GM20000 (cell line): ENCODE data around the gene GRK2.

ENCODE experiments used
- DNase-seq: peaks from one replicate; pipeline ENCODE4 v3.0.0; 2012; ENCODE audit warnings: low spot score
- TF ChIP-seq, protein P1 (sequence below): IDR thresholded peaks from 2 replicates; pipeline ENCODE4 v1.5.1; 2012; ENCODE audit warnings: mild to moderate bottlenecking, control low read depth; ENCODE audit errors: extremely low read depth, missing control alignments

GRK2 gene

DNA sequence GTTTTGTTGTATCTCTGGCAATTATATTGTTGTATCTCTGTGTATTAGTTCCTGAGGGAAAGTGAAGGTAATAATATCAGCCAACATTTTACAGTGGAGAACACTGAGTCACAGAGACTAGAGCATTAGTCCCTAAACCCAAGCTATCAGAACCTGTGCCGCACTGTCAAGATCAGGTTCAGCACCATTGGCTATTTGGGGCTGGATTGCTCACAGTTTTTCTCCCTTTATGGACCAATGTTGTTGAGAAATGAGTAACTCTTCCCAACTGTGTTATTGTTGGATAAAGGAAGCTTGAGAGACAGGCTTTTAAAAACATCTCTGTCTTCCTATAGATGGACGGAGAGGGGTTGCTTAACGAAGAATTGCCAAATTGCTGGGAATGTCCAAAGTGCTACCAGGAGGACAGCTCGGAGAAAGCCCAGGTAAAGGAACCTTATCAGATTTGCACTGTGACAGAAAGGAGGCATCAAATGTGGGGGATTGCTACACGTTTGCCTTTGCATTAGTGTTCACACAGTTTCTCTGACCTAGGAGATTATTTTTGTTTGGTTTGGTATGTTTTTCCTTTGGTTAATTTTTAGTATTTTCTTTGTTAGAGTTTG is 18.2 kb upstream of the GRK2 start:
- DNase-seq, result no peak
- TF ChIP-seq, protein P1, sequence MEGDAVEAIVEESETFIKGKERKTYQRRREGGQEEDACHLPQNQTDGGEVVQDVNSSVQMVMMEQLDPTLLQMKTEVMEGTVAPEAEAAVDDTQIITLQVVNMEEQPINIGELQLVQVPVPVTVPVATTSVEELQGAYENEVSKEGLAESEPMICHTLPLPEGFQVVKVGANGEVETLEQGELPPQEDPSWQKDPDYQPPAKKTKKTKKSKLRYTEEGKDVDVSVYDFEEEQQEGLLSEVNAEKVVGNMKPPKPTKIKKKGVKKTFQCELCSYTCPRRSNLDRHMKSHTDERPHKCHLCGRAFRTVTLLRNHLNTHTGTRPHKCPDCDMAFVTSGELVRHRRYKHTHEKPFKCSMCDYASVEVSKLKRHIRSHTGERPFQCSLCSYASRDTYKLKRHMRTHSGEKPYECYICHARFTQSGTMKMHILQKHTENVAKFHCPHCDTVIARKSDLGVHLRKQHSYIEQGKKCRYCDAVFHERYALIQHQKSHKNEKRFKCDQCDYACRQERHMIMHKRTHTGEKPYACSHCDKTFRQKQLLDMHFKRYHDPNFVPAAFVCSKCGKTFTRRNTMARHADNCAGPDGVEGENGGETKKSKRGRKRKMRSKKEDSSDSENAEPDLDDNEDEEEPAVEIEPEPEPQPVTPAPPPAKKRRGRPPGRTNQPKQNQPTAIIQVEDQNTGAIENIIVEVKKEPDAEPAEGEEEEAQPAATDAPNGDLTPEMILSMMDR, result no peak

GRCh38 chr11:67248653-67249052 is 17.6 kb upstream of the GRK2 start:
- no peak for DNase-seq

DNA sequence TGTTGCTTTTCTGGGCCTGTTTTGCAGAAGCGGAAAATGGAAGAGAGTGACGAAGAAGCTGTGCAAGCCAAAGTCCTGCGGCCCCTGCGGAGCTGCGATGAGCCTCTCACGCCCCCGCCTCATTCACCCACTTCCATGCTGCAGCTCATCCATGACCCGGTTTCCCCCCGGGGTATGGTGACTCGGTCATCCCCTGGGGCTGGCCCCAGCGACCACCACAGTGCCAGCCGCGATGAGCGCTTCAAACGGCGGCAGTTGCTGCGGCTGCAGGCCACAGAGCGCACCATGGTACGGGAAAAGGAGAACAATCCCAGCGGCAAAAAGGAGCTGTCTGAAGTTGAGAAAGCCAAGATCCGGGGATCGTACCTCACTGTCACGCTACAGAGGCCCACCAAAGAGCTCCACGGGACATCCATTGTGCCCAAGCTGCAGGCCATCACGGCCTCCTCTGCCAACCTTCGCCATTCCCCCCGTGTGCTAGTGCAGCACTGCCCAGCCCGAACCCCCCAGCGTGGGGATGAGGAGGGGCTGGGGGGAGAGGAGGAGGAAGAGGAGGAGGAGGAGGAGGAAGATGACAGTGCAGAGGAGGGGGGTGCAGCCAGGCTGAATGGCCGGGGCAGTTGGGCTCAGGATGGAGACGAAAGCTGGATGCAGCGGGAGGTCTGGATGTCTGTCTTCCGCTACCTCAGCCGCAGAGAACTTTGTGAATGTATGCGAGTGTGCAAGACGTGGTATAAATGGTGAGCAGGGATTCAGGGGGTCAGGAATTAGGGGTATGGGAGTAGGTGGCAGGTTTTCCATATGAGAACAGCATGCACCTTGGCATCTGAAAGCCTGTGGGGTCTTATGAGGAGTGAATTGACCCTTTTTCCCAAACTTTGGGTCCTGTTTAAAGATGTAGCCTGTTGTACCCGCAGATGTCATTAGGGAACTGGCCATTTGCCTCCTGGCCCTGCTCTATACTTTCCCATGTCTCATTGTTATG is 15.9 kb upstream of the GRK2 start:
- TF ChIP-seq, protein P1, result no peak
- DNase-seq, result no peak

More at GRCh38 chr11:67248653-67249052, 17.6 kb upstream of the GRK2 start:
- TF ChIP-seq, protein P1, result no peak

- TF ChIP-seq, protein P1, result no peak
- no peak for DNase-seq
These were observed 14.4 kb upstream of the GRK2 start for GRCh38 chr11:67251841-67252240.

DNA sequence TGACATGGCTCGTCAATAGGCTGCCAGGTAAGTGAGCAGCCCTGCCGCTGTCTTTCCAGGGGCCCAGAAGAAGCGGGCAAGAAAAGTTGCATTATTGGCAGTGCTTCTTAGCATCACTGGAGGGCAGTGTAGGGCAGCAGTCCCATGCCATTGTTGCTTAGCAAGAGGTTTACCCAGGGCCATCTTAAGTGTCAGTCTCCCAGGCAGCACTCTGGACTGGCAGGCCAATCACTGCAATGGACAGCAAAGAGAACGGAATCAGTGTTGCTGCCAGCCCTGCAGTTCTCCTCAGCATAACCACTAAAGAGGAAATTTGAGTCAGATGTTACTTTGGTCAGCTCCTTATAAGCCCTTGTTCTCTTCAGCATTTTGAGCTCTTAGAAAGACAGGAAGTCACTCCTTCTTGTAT is 13.4 kb upstream of the GRK2 start:
- no peak for DNase-seq
- TF ChIP-seq, protein P1, result no peak

DNA sequence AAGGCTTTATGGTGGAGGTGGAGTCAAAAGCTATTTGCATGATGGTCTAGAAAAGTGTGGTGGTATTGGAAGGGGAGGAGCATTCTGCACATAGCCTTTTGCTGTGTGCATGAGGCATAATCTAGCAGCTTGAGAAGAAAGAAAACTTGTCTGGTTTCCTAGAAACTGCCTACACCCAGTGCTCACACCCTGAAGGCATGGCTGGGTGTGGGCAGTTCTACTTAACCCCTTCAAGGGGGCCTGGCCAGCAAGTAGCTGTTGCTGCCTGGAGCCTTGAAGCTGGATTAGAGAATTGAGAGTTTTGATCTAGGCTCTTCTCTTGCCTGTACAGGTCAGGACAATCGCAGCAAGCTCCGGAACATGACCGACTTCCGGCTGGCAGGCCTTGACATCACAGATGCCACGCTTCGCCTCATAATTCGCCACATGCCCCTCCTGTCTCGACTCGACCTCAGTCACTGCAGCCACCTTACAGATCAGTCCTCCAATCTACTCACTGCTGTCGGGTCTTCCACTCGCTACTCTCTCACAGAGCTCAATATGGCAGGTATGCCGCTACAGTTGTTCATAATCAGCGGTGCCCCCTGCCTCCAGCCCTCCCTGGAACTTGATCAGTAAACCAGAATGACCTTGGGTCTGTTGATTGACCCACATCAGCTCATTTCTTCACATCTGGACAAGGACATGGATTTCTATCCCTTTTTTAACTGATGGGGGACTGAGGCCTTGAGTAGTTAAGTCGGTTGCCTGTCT is 12.2 kb upstream of the GRK2 start:
- DNase-seq, result no peak
- TF ChIP-seq, protein P1, result no peak

DNA sequence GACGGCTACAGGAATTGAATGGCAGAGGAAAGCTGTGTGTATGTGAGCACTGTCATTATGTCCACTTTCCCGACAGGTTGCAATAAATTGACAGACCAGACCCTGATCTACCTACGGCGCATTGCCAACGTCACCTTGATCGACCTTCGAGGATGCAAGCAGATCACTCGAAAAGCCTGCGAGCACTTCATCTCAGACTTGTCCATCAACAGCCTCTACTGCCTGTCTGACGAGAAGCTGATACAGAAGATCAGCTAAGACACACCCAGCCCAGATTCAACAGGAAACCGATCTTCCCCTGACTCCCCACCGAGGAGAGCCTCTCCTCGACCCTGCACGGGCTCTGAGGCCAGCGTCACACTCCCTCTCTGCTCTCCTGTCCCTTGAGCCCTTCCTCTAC is 11.5 kb upstream of the GRK2 start:
- TF ChIP-seq, protein P1, result no peak
- no peak for DNase-seq
